Loucy (cell line): ENCODE results near the gene DLGAP4.

Experiments used
- CTCF ChIP-seq: fragments of 200-600 bp; sonication (generic); conservative IDR thresholded peaks from 2 replicates; pipeline ENCODE4 v1.5.1; 2014; ENCODE audit warnings: mild to moderate bottlenecking, antibody characterized with exemption, low read length
- EZH2phosphoT487 ChIP-seq: fragments of 200-600 bp; IDR thresholded peaks from 2 replicates; pipeline ENCODE4 v1.6.1; 2018; ENCODE audit warnings: antibody characterized with exemption, mild to moderate bottlenecking, moderate library complexity, borderline replicate concordance

- TF ChIP-seq CTCF: no peak
- no peak for TF ChIP-seq EZH2phosphoT487
Observed at GRCh38 chr20:36400909-36401735, 95.0 kb downstream of the DLGAP4 start.
